Rectal smooth muscle tissue (tissue), 1 donor: ENCODE results near the gene OR10A5.
"Not testable (repeated sequence)": the region's sequence is repeated elsewhere in the genome, so short reads cannot be mapped to it uniquely, and the experiment has no call there.

ENCODE experiments used
- H3K27ac ChIP-seq: one replicate; pipeline ENCODE4 v1.7.0; 2013; ENCODE audit warnings: low read depth, low read length, inconsistent platforms
- H3K27me3 ChIP-seq: one replicate; pipeline ENCODE4 v1.7.0; 2013; ENCODE audit warnings: low read length; ENCODE audit not compliant: control insufficient read depth, insufficient read depth
- H3K36me3 ChIP-seq: one replicate; pipeline ENCODE4 v1.7.0; 2013; ENCODE audit warnings: low read length; ENCODE audit not compliant: control insufficient read depth, insufficient read depth
- H3K4me1 ChIP-seq: one replicate; pipeline ENCODE4 v1.7.0; 2013; ENCODE audit warnings: low read length; ENCODE audit not compliant: control insufficient read depth, insufficient read depth
- H3K4me3 ChIP-seq: one replicate; pipeline ENCODE4 v1.7.0; 2013; ENCODE audit warnings: low read length
- H3K9ac ChIP-seq: one replicate; pipeline ENCODE4 v1.7.0; 2013; ENCODE audit warnings: low read length

Gene OR10A5

DNA sequence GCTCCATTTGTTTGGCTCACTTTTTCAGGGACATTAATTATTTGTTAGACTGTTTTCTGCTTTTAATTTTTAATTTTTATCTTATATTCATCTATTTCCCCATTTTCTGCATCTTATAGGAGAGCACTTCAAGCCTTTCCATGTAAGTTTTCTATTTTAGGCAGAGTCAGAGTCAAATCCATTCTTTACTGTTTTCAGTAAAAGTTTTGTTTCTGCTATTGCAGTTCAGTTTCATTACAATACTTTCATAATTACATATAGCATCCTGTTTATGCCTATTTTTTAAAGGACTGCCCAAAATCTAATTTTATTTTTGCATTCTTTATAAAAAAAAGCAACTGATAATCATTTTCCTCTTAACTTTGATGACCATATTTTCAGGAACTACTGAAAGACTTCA is 3.8 kb upstream of the OR10A5 start:
- no peak overlapping the region for H3K27ac ChIP-seq
- no peaks in the 10 kb centered on the region for H3K27me3 ChIP-seq
- no peaks in the 10 kb centered on the region for H3K36me3 ChIP-seq
- no peak overlapping the region for H3K9ac ChIP-seq
- no peak overlapping the region for H3K4me3 ChIP-seq
- no peaks in the 10 kb centered on the region for H3K4me1 ChIP-seq

DNA sequence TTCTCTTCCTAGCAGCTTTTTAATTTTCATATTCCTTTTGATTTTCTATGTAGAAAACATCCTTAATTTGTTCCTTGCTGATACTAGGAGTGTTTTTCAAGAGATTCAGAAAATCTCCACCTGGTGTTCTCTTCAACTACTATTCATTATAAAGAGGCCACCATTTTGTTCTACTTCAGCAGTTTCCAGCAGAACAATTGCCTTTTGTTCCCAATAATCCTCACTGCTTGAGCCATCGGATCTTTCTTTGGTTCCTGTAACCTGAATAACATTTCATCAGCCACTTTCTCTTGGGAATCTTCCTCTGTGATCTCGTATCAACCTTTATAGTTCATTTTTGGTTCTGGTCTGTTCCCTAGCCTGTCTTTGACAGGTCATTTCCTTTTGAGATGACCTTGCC is 1.8 kb upstream of the OR10A5 start:
- Histone ChIP-seq H3K27me3 (no peaks in the 10 kb centered on the region), H3K4me3 (no peak overlapping the region), H3K27ac (no peak overlapping the region)

DNA sequence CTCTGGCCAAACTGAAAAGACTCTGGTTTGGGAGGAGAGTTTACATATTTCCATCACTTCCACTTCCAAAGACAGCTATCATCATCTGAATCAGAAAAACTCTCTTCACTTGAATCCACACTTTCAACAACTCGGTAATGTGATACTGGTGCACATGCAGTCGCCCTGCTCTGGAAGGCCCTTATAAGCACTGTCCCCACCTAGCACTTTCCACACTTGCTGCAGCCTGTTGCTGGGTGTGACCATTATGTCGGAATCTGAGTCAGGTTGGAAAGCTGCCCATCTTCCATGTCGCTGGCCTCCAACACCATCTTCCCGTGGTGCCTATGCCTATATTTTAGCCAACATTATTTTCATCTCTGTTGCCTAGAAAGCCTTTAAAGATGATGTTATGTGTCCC is 1.1 kb upstream of the OR10A5 start:
- Histone ChIP-seq H3K9ac (no peak overlapping the region), H3K27me3 (no peaks in the 10 kb centered on the region), H3K4me1 (no peaks in the 10 kb centered on the region), H3K27ac (no peak overlapping the region), H3K4me3 (no peak overlapping the region), H3K36me3 (no peaks in the 10 kb centered on the region)

More for the DNA sequence above, 1.8 kb upstream of the OR10A5 start:
- H3K9ac ChIP-seq, result no peak overlapping the region
- H3K4me1 ChIP-seq, result no peaks in the 10 kb centered on the region
- no peaks in the 10 kb centered on the region for H3K36me3 ChIP-seq

DNA sequence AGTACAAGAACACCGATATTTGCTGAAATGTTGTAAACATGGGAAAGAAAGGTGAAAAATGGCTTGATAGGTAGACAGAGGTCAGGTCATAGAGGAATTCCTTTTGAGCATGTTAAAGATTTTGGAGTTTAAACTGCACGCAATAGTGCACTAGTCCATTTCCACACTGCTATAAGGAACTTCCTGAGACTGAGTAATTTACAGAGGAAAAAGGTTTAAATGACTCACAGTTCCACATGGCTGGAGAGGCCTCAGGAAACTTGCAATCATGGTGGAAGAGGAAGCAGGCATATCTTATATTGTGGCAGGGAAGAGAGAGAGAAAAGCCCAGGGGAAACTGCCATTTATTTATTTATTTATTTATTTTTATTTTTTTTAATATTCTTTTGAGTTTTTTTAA is 5.0 kb downstream of the OR10A5 start:
- Histone ChIP-seq H3K27me3 (no peaks in the 10 kb centered on the region), H3K4me3 (no peak overlapping the region), H3K27ac (no peak overlapping the region), H3K9ac (no peak overlapping the region), H3K36me3 (no peaks in the 10 kb centered on the region), H3K4me1 (no peaks in the 10 kb centered on the region)

DNA sequence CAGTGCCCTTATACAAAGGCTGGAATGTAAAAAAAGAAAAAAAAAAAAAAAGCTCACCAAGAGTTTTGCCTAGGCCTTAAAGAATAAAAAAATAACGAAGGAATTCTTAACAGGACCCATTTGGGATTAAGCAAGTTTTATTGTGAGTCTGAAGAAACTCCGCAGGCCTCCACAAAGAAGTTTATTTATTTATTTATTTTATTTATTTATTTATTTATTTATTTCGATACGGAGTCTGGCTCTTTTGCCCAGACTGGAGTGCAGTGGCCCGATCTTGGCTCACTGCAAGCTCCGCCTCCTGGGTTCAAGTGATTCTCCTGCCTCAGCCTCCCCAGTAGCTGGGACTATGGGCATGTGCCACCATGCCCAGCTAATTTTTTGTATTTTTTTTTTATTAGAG is 9.3 kb downstream of the OR10A5 start:
- not testable (repeated sequence) for H3K27me3 ChIP-seq, H3K4me1 ChIP-seq, H3K36me3 ChIP-seq, H3K27ac ChIP-seq, H3K4me3 ChIP-seq, H3K9ac ChIP-seq

DNA sequence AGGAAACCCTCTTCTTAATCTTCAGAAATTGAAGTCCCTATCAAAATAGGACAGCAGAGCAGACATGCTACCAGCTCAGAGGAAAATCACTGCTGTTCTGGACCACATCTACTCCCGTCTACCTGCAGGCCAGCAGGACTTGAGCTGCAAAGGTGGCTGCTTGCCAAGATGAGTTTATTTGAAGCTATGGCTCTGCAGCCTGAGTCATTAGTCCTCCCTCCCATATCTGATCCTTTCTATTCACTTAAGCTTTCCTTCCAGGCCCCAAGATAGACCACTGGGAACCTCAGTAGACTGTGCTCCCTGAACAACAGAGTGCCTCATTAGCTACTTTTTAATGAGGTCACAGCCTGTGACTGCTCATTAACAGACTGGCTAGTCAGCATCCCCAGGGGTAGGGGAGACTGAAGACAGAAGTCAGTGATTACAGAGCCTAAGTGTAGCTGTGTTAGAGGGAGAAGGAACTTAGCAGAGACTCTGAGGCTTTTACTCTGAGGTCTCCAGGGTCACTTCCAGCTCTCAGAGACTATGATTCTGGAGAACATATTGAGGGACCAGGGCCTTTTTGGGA is 10.6 kb downstream of the OR10A5 start:
- Histone ChIP-seq H3K9ac (no peak overlapping the region), H3K4me3 (no peak overlapping the region), H3K27me3 (no peaks in the 10 kb centered on the region), H3K36me3 (no peaks in the 10 kb centered on the region), H3K27ac (no peak overlapping the region), H3K4me1 (no peaks in the 10 kb centered on the region)

DNA sequence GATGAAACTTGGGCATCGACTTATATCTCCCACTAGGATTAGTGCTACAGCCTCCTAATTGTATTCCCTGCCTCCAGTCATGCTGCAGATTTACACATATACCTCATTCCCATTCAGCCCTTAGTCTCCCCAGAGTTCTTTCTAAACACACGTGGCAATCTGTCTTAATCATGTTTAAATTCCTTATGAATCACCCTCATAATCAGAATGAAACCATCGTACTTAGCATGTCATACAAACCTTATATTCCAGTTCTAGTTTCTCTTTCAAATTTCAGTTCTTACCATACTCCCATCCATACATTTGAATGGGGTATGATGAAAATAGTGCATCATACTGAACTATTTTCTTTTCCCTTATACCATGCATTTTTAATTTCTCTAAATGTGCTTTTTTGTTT is 11.4 kb downstream of the OR10A5 start:
- Histone ChIP-seq H3K36me3 (no peaks in the 10 kb centered on the region), H3K4me1 (no peaks in the 10 kb centered on the region), H3K27ac (no peak overlapping the region), H3K9ac (no peak overlapping the region), H3K4me3 (no peak overlapping the region), H3K27me3 (no peaks in the 10 kb centered on the region)

DNA sequence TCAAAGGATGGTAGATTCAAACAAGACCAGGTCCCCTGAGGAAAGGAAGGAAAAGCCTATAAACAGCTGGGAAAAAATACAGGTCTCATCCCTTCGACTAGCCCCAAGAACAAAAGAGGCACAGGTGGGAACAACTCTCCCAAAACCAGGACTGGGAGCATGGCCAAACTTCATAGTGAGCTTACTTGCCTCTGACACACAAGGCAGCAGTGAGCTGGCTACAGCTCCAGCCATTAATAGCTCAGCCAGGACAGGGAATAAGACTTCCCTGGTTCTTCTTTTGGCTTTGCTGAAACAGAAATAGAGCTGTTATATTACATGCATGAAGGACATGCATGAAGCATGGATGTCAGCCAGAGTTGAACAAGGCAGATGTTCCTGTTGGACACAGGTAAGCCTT is 17.5 kb downstream of the OR10A5 start, which contains the start of gene OR10A2:
Gene OR10A2, plus strand, starts transcription at position 97 of the 400 bp plus-strand sequence. CDS start 6,698 bp downstream, outside the sequence.
- Histone ChIP-seq H3K27me3 (no peaks in the 10 kb centered on the region), H3K27ac (no peak within 1 kb of the TSS), H3K4me3 (no peak within 1 kb of the TSS), H3K36me3 (no peaks in the 10 kb centered on the region), H3K4me1 (no peaks in the 10 kb centered on the region), H3K9ac (no peak within 1 kb of the TSS)

DNA sequence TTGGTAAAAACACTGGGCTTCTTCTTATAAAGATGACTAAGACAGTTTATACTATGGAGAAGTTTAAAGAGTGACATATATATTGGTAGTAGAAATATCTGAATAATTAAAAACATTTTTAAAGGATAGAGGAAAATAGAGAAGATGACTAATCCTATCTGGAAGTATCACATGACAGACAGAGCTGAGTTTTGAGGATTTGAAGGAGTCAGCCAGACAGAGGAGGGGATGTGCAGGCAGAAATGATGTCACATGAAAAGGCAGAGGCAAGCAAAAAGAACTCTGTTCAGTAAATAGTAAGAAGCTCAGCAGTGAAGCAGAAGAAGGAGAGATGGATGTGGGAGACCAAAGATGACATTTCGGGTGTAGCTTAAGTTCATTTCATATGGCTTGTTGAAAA is 19.0 kb downstream of the OR10A5 start:
- H3K36me3 ChIP-seq, result no peaks in the 10 kb centered on the region
- H3K4me3 ChIP-seq, result no peak overlapping the region
- H3K27me3 ChIP-seq, result no peaks in the 10 kb centered on the region
- H3K27ac ChIP-seq, result no peak overlapping the region
- no peaks in the 10 kb centered on the region for H3K4me1 ChIP-seq
- H3K9ac ChIP-seq, result no peak overlapping the region

DNA sequence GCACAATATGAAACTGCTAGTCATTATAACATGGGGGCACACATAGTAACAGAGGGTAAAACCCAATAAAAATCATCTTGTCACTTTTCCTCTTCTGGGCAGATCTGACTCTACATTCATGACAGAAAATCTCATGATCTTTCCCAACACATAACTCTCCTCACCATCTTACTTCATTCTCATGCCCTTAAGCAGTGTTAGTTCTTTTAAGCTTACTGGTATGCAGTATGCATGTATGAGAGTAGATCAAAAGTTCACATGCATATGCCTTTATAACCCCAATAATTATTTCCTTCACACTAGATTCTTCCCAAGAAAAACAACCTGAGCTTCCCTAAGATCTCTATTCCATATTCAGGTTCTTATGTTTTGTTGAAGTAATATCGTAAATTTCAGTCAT is 25.8 kb downstream of the OR10A5 start:
- Histone ChIP-seq H3K4me1 (no peaks in the 10 kb centered on the region), H3K9ac (no peak overlapping the region), H3K36me3 (no peaks in the 10 kb centered on the region), H3K27ac (no peak overlapping the region), H3K27me3 (no peaks in the 10 kb centered on the region), H3K4me3 (no peak overlapping the region)

DNA sequence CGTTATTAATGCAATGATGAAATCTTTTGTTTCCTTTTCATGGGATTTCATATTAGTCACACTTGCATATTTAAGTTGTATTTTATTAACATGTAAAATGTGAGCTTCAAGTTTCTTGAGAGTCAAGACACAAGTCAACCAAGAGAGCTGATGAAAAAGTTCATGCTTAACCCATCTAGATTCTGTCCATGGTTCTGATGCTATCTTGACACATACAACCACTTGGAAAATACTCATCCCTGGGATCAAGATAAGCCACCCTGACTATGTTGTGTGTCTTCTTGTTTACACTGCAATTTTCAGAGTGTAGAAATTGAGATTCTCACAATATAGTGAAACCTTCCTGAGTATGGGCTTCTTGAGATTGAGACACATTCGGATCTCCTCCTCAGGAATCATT is 30.3 kb downstream of the OR10A5 start:
- Histone ChIP-seq H3K4me1 (no peaks in the 10 kb centered on the region), H3K9ac (no peak overlapping the region), H3K4me3 (no peak overlapping the region), H3K27ac (no peak overlapping the region), H3K36me3 (no peaks in the 10 kb centered on the region), H3K27me3 (no peaks in the 10 kb centered on the region)

DNA sequence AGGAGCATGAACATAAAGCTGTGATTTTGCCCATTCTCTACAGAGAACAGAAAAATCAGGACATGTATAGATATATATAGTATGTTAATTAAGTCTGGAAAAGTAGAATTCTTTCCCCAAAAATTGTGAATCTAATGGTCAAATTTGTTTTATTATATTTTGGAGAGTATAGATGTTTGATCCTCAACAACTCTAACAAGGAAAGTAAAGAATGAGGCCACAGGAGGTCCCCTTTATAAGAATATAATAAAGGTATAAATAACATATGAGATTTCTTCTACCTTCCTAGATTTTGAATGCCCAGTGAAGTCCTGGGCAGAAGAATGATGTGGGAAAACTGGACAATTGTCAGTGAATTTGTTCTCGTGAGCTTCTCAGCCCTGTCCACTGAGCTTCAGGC is 30.8 kb downstream of the OR10A5 start, which contains the start of gene OR10A4:
Gene OR10A4, plus strand, starts transcription at position 301 of the 400 bp plus-strand sequence. Its CDS starts 23 bp downstream, at position 324.
- no peaks in the 10 kb centered on the region for H3K4me1 ChIP-seq
- H3K4me3 ChIP-seq, result no peak within 1 kb of the TSS
- no peaks in the 10 kb centered on the region for H3K36me3 ChIP-seq
- no peak within 1 kb of the TSS for H3K27ac ChIP-seq
- no peak within 1 kb of the TSS for H3K9ac ChIP-seq
- no peaks in the 10 kb centered on the region for H3K27me3 ChIP-seq

DNA sequence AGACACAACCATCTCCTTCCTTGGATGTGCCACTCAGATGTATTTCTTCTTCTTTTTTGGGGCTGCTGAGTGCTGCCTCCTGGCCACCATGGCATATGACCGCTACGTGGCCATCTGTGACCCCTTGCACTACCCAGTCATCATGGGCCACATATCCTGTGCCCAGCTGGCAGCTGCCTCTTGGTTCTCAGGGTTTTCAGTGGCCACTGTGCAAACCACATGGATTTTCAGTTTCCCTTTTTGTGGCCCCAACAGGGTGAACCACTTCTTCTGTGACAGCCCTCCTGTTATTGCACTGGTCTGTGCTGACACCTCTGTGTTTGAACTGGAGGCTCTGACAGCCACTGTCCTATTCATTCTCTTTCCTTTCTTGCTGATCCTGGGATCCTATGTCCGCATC is 31.4 kb downstream of the OR10A5 start:
- Histone ChIP-seq H3K27ac (no peak overlapping the region), H3K27me3 (no peaks in the 10 kb centered on the region), H3K36me3 (no peaks in the 10 kb centered on the region), H3K4me3 (no peak overlapping the region), H3K9ac (no peak overlapping the region), H3K4me1 (no peaks in the 10 kb centered on the region)
